NCI-H82 (cell line): ENCODE data around the gene PLA2G4D.
A peak's percentile ranks its signal among the peaks of the same experiment; 100 is the strongest.

Source experiments
- DNase-seq: peaks from one replicate; lab custom pipeline; 2025; lab: John Stamatoyannopoulos, UW

PLA2G4D gene

GRCh38 chr15:42071717-42072116 is 22.6 kb downstream of the PLA2G4D start:
- DNase-seq: no peak

GRCh38 chr15:42070976-42071350 is 23.4 kb downstream of the PLA2G4D start:
- DNase-seq: no peak

- no peak for DNase-seq
Measured at GRCh38 chr15:42070279-42070975, 23.9 kb downstream of the PLA2G4D start.

GRCh38 chr15:42069496-42070278 is 24.7 kb downstream of the PLA2G4D start:
- DNase-seq: no peak

GRCh38 chr15:42069025-42069424 is 25.3 kb downstream of the PLA2G4D start:
- peak; percentile 13 for DNase-seq

- no peak for DNase-seq
Measured at GRCh38 chr15:42068601-42069000, 25.8 kb downstream of the PLA2G4D start.

GRCh38 chr15:42066764-42067415 is 27.5 kb downstream of the PLA2G4D start:
- DNase-seq: no peak

GRCh38 chr15:42065468-42065867 is 28.9 kb downstream of the PLA2G4D start:
- DNase-seq: no peak

- DNase-seq: peak; percentile 32
Measured at GRCh38 chr15:42065033-42065432, 29.3 kb downstream of the PLA2G4D start.

- DNase-seq: no peak
Measured at GRCh38 chr15:42064271-42064670, 30.1 kb downstream of the PLA2G4D start.

- no peak for DNase-seq
Measured at GRCh38 chr15:42063122-42063848, 31.1 kb downstream of the PLA2G4D start.

- DNase-seq: no peak
Measured at GRCh38 chr15:42062284-42062806, 32.0 kb downstream of the PLA2G4D start.

- DNase-seq: no peak
Measured at GRCh38 chr15:42060797-42061196, 33.6 kb downstream of the PLA2G4D start.

- DNase-seq: no peak
Measured at GRCh38 chr15:42060477-42060763, 33.9 kb downstream of the PLA2G4D start.

GRCh38 chr15:42059661-42060476 is 34.5 kb downstream of the PLA2G4D start:
- peak; percentile 79 for DNase-seq

- no peak for DNase-seq
Measured at GRCh38 chr15:42058791-42059190, 35.6 kb downstream of the PLA2G4D start.

- DNase-seq: no peak
Measured at GRCh38 chr15:42057799-42058646, 36.3 kb downstream of the PLA2G4D start.

GRCh38 chr15:42056934-42057798 is 37.2 kb downstream of the PLA2G4D start:
- DNase-seq: peak; percentile 93

- no peak for DNase-seq
Measured at GRCh38 chr15:42053914-42054313, 40.4 kb downstream of the PLA2G4D start.
